Lower lobe of right lung (tissue), 2 donors: ENCODE results near the gene PTPRM. TPM values are rescaled to one million over a fixed set of nuclear protein-coding genes. Genes with fewer than 3 reads are reported as not detected.

ENCODE experiments used
- ATAC-seq, 2 donors: fragments of 200-7000 bp; cut with Tn5 transposase; one replicate each; pipeline ENCODE4 v1.9.1; 2020 to 2022; ENCODE audit warnings: mild to moderate bottlenecking in 2 of 2, moderate library complexity in 2 of 2
- DNase-seq: peaks from one replicate; pipeline ENCODE4 v3.0.0-alpha.2; 2020
- H3K27ac ChIP-seq: fragments of 200-600 bp; one replicate; pipeline ENCODE4 v1.8.0; 2022
- H3K27me3 ChIP-seq: fragments of 200-600 bp; one replicate; pipeline ENCODE4 v1.8.0; 2022; ENCODE audit warnings: low read depth
- H3K36me3 ChIP-seq: fragments of 200-600 bp; one replicate; pipeline ENCODE4 v1.8.0; 2022; ENCODE audit warnings: mild to moderate bottlenecking
- H3K4me1 ChIP-seq: fragments of 200-600 bp; one replicate; pipeline ENCODE4 v1.8.0; 2022
- H3K4me3 ChIP-seq: fragments of 200-600 bp; one replicate; pipeline ENCODE4 v1.8.0; 2022; ENCODE audit warnings: mild to moderate bottlenecking
- H3K9me3 ChIP-seq: fragments of 200-600 bp; one replicate; pipeline ENCODE4 v1.8.0; 2022
- CTCF ChIP-seq: fragments of 200-600 bp; IDR thresholded peaks from one replicate; pipeline ENCODE4 v1.8.0; 2022; ENCODE audit warnings: antibody characterized with exemption, mild to moderate bottlenecking
- intact Hi-C: fragments of 100-400 bp; cut with DNase I; formaldehyde crosslinking; loops from one replicate; pipeline ENCODE4 v1.11.0; 2022
- total RNA-seq: library from RNA; stranded (reverse); fragmentation: NEBNext Ultra II Directional; extraction: Animal tissue kit (Norgen Biotek cat#: 25700); gene quantifications from one replicate; pipeline ENCODE4 v1.2.1, GENCODE V29; 2021
- donor health status: DM: no; HTN: yes; CAD: no; lungs with severe emphysema.

PTPRM gene
- total RNA-seq, 1 donor from 2014 or later: 85.2 TPM

DNA sequence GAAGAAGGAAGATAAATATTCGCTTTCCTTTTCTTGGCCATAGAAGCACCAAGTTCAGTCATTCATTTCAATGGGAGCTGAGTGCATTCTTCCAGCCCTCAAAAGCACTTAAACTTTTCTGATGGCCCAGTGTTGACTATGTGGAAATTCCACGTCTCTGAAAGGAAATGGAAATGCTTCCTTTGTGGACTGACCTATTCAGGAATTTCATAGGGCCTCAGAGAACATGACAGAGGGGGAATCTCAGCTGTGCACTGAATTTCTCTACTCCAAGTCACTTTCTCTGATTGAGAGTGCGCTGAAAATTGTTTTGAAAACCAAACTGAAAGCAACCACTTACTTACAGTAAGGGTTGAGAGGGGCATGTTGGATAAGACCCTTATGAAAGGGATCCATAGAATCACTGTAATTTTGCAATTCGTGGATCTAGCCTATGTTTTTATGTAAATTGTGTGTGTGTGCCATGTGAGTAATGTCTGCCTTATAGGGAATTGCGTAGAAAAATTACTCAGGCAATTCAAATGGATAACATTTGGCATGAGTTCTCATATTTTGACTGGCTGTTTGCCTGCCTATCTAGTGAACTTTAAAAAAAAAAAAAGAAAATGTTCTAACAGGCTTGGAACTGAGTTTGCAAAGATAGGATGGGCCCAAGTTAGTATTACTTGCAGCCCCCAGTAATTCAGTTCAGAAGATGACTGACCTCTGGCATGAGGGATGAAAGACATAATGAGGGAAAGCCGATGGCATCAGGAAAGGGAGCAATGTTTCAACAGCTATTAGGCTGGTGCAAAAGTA, 437.0 kb downstream of the PTPRM start:
- Histone ChIP-seq H3K27me3 (no peaks in the 10 kb centered on the region), H3K36me3 (no peaks in the 10 kb centered on the region), H3K4me1 (peaks cover 29% of the 10 kb centered on the region), H3K4me3 (no peak overlapping the region), H3K27ac (peak overlapping the region; percentile 47), H3K9me3 (no peaks in the 10 kb centered on the region)
- DNase-seq (no peak), ATAC-seq (peak; percentile 82 to 94)
- intact Hi-C loops: no loop called here
- TF ChIP-seq CTCF: no peak

DNA sequence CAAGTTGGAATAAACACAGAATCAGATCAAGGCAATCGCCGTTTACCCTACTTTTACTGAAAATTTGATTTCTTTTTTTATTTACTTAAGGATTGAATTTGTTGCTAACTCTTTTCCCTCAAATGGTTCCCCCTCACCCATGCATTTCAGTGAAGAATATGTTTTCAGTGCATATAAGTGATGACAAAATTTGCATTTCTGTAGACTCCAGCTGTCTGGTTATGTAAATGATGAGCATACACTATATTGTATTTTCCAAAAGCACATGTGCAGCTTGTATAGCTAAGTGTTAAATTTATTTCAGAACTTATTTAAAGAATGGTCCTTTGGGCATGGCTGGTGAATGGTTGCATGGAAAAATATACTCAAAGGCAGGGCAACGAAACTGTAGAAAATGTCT, 437.7 kb downstream of the PTPRM start:
- H3K27ac ChIP-seq: no peak overlapping the region
- DNase-seq: no peak

DNA sequence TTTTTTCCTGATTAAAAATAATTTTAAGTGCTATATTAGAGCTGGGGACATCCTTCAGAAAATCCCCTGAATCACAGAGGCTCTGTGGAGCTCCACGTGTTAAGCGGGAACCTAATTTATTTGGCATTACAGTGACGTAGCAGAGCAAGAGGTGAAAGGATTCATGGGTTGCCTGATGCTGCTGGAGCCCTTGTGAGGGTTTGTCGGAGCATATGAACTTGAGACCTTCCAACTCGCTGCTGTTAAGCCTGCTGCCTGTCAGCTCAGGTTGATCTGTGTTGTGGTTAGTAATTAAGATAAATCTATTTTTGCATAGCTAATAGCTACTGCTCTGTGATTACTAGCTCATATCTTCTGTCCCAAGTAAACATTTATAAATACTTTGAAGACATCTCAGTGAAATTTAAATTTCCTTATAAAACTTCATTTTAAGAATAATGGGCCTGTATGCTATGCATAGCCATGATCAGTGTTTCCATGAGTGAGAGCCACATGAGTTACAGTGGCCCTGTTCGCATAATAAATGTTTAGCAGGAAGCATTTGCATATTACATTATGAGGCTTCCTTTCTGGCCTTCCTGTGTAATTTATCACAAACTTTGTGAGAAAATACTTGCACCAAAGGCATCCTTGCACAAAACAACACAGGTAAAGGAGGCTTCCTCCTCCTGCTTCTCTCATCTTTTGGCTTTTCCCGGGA, 438.9 kb downstream of the PTPRM start:
- TF ChIP-seq CTCF: no peak
- Histone ChIP-seq H3K27me3 (no peaks in the 10 kb centered on the region), H3K36me3 (no peaks in the 10 kb centered on the region), H3K4me1 (peaks cover 23% of the 10 kb centered on the region), H3K27ac (no peak overlapping the region), H3K4me3 (no peak overlapping the region), H3K9me3 (no peaks in the 10 kb centered on the region)
- no peak for ATAC-seq
- DNase-seq: no peak
- intact Hi-C loops: no loop called here

More for the DNA sequence above, 437.7 kb downstream of the PTPRM start:
- Histone ChIP-seq H3K4me3 (no peak overlapping the region), H3K9me3 (no peaks in the 10 kb centered on the region), H3K36me3 (no peaks in the 10 kb centered on the region), H3K27me3 (no peaks in the 10 kb centered on the region), H3K4me1 (peaks cover 29% of the 10 kb centered on the region)
- no peak for TF ChIP-seq CTCF
- no peak for ATAC-seq
- intact Hi-C loops: no loop called here

- intact Hi-C loops: no loop called here
- Histone ChIP-seq H3K27me3 (no peaks in the 10 kb centered on the region), H3K4me3 (no peak overlapping the region), H3K4me1 (peaks cover 20% of the 10 kb centered on the region), H3K9me3 (no peaks in the 10 kb centered on the region), H3K27ac (no peak overlapping the region), H3K36me3 (no peaks in the 10 kb centered on the region)
- TF ChIP-seq CTCF: no peak
- ATAC-seq (no peak), DNase-seq (no peak)
Measured at GRCh38 chr18:8006979-8007378, 439.9 kb downstream of the PTPRM start.

GRCh38 chr18:8008033-8008432, 440.9 kb downstream of the PTPRM start:
- Histone ChIP-seq H3K27me3 (no peaks in the 10 kb centered on the region), H3K9me3 (no peaks in the 10 kb centered on the region), H3K27ac (no peak overlapping the region), H3K4me3 (no peak overlapping the region), H3K36me3 (peaks cover 3% of the 10 kb centered on the region), H3K4me1 (peaks cover 20% of the 10 kb centered on the region)
- TF ChIP-seq CTCF: no peak
- no peak for ATAC-seq
- intact Hi-C loops: no loop called here
- DNase-seq: no peak
